GM12801 (cell line): ENCODE results near the gene ANKS6.

ENCODE experiments used
- TF ChIP-seq, protein P1 (sequence below): IDR thresholded peaks from one replicate; pipeline ENCODE4 v1.5.1; 2011; ENCODE audit warnings: control low read depth; ENCODE audit not compliant: insufficient read length; ENCODE audit errors: extremely low read depth

The ANKS6 gene

DNA sequence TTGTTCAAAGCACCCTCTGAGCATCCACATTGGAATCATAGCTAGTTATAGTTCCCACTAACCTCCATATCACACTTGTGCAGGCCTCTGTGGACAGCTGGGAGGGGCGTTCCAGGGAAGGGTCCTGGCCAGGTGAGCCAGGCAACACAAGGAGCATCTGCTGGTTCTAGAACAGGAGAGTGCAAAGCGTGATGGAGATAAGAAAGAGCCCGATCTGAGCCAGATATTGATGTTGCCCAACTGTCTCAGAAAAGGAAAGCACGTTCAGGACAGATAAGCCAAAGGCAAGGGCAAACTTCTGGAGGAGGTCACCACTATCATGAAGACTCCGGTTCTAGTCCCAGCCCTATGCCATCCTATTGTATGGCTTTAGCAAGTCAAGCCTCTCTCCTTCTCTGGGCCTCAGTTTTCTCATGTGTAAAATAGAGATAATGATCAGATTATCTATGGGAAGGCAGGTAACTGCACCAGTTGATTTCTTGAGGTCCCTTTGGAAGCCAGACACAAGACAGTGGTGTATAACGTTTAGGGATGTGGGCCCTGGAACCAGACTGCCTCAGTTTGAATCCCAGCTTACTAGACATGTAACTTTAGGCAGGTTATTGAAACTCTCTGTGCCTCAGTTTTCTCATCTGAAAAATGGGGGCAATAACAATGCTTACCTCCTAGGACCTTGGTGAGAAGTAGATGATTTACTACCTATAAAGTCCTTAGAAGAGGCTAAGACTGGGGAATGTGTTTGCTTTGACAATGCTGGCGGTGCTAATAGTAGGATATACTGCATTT is 107.5 kb downstream of the ANKS6 start:
- TF ChIP-seq, protein P1, sequence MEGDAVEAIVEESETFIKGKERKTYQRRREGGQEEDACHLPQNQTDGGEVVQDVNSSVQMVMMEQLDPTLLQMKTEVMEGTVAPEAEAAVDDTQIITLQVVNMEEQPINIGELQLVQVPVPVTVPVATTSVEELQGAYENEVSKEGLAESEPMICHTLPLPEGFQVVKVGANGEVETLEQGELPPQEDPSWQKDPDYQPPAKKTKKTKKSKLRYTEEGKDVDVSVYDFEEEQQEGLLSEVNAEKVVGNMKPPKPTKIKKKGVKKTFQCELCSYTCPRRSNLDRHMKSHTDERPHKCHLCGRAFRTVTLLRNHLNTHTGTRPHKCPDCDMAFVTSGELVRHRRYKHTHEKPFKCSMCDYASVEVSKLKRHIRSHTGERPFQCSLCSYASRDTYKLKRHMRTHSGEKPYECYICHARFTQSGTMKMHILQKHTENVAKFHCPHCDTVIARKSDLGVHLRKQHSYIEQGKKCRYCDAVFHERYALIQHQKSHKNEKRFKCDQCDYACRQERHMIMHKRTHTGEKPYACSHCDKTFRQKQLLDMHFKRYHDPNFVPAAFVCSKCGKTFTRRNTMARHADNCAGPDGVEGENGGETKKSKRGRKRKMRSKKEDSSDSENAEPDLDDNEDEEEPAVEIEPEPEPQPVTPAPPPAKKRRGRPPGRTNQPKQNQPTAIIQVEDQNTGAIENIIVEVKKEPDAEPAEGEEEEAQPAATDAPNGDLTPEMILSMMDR = no peak

DNA sequence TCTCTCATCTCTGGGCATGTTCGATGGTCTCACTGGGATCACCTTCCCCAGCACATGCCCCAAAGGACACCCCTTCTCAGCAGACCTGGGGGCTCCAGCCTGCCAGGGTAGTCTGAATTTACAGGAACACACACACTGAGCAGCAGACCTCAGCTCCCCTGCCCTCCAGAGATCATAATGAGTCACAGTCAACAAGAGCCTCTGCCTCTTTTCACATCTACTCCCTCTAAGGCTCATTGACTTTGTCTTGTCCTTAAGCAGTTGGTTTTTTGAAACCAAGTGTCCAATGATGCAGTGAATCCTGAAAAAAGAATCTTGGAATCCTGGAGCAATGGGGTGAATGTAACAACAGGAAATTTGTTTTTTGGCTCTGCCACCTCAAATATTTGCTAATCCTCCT is 108.4 kb downstream of the ANKS6 start:
- TF ChIP-seq, protein P1 = no peak

DNA sequence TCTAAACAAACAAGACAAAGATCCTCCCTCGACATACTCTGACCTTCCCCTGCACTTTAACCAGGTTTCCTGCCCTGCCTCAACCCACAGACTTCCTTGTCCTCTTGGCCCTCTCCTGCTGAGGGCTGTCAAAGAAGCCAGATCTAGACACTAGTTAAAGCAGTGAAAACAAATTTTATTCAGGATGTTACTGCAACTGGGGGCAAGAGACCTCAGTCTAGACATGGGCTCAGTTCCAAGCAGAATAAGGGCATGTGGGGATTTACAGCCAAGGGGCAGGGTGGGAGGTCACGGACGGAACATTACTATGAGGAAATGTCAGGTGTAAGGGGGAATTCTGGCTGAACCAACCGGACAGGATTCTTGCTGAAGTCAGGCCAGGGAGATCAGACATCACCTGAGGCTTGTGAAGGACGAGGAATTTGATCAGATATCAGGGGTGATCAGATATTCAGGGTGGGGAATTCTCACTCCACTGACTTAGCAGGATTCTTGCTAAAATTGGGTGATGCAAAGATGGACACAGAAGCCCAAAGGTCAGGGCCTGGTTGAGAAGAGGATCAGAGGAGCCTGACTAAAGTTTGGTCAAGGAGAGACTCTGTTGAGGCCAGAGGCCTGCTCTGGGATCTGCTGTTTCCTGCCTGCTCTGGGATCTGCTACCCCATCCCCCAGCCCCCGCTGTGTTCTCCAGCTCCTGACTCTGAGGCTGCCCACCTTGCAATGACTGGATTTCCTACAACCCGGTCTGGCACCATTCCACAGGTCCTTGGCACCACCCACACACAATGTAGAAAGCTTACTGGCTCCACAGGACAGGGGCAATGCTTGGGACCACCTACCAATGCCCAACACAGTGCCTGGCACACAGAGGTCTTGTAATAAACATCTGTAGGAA is 109.1 kb downstream of the ANKS6 start:
- TF ChIP-seq, protein P1 = no peak
